Dermis microvascular lymphatic vessel endothelial cell (primary cell): ENCODE data around the gene NUCB2. TPM values are rescaled to one million over a fixed set of nuclear protein-coding genes. Genes with fewer than 3 reads are reported as not detected.
"Not testable (repeated sequence)": the region's sequence is repeated elsewhere in the genome, so short reads cannot be mapped to it uniquely, and the experiment has no call there.

ENCODE experiments used
- DNase-seq, 2 donors: peaks; one replicate each; pipeline versions ENCODE4 v3.0.0 to v3.0.0-alpha.2; 2010; ENCODE audit warnings: low read depth in 2 of 2
- total RNA-seq: library from RNA; depleted of rRNA; stranded (reverse); fragments of >200 nt; gene quantifications from 2 replicates; pipeline ENCODE4 v1.2.1, GENCODE V29; 2014

The NUCB2 gene
- total RNA-seq, 1 donor from 2014 or later, result 38.8 TPM

DNA sequence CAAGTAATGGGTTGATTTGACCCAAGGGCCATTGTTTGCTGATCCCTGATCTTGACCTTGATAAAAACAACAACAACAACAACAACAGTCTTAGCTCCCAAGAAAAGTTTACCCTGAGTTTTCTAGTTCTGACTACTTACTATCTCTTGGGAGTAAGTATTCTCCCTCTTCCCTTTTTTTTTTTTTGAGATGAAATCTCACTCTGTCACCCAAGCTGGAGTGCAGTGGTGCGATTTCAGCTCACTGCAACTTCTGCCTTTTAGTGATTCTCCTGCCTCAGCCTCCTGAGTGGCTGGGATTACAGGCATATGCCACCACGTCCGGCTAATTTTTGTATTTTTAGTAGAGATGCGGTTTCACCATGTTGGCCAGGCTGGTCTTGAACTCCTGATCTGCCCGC, 8.0 kb upstream of the NUCB2 start:
- not testable (repeated sequence) for DNase-seq

DNA sequence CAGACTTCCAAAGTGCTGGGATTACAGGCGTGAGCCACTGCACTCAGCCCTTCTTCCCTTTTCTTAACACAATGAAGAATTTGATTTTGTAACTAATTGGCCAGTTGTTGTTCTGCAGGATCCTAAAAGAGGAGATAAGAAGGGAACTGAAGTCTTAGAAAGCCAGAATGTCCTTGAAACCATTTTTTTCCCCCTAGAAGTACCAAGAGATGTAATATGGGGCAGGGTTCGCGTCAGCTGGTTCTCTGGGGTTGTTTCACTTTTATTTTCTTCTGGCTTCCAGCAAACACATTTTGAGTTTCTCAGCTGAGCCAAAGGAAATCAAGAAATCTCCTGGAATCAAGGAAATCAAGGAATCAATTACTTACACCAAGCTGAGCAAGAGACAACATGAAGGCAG, 7.6 kb upstream of the NUCB2 start:
- no peak for DNase-seq

DNA sequence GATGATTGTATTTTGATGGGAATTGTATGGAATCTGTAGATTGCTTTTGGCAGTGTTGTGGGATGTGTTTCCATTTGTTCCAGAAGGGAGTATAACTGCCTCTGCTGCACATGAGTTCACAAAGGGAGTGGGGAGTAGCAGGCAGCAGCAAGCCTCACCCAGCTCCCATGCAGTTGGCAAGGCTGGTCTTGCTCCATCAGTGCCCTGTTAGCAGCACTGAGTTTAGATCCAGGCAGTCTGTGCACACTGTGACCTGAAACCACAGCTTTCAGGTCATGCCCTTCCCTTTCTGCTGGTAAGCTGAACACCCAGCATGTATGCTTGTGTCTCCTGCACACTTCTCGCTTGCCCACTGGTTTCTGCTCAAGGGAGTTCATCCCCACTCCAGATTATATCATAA, 3.7 kb upstream of the NUCB2 start:
- no peak for DNase-seq

DNA sequence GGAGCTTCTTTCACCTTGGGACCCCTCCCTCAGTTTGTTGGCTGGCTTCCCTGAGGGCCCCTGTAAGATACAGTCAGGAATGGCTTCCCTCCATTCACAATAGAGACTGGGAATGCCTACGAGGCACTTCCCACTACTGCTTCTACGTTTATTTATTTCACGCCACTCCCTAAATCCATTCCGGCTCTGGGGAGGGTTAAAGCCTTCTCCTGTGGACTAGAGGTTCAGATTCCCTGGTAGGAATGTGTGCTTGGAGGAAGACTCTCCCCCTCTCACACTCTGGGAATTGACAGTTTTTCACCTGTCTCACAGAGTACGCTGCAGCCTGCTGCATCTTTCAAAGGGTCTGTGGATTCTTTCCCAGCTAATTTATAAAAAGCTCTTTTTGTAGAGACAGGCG, 3.3 kb upstream of the NUCB2 start:
- DNase-seq, result no peak

DNA sequence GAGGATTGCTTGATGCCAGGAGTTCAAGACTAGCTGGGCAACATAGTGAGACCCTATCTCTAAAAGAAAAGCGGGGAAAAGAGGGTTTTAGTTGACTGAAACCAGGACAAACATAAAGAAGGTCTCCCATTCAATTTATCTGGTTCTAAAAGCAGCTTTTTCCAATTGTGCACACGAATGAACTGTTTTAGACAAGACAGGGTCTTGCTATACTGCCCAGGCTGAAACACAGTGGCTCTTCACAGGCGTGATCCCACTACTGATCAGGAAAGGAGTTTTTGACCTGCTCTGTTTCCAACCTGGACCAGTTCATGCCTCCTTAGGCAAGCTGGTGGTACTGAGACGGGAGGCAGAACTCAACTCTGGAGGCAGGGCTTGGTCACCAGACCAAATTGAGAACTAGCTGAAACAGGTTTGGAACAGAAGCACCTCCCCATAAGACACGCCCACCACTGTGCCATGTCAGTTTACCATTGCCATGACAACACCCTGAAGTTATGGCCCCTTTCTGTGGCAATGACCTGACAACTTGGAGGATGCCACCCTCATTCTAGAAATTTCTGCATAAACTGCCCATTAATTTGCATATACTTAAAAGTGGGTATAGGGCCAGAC, 2.8 kb upstream of the NUCB2 start:
- DNase-seq, result no peak

GRCh38 chr11:17275400-17276235, 921 bp upstream of the NUCB2 start:
- peak in 1 of 2 donors; percentile 17 for DNase-seq

DNA sequence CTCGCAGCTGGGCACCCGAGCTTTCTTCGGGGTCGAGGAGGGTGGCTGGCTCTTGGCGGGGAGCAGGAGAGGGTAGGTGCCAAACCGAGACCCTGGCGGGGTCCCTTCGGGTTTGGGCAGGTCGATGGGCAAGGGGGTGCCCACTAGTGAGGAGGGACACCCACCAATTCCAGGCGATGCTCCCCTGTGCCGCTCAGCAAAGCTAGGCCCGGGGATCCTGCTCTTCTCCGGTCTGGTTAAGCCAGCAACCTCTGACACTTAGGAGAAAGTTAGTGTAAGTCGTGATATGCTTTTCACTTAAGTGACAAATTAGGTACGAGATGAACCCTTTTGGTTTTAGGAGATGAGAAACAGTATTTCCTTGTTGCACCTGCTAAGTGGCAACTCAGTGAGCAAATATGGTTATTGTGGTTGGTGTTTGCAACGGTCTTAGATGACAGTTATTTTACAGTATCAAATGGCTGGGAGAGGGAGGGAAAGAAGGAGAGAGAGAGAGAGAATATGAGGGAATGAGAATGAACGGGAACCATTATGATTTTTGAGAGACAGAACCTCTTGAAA, 565 bp downstream of the NUCB2 start:
- peak in 1 of 2 donors; percentile 36 for DNase-seq

GRCh38 chr11:17280494-17281127, 4.1 kb downstream of the NUCB2 start:
- DNase-seq, result no peak

GRCh38 chr11:17286332-17286731, 9.8 kb downstream of the NUCB2 start:
- DNase-seq, result no peak

DNA sequence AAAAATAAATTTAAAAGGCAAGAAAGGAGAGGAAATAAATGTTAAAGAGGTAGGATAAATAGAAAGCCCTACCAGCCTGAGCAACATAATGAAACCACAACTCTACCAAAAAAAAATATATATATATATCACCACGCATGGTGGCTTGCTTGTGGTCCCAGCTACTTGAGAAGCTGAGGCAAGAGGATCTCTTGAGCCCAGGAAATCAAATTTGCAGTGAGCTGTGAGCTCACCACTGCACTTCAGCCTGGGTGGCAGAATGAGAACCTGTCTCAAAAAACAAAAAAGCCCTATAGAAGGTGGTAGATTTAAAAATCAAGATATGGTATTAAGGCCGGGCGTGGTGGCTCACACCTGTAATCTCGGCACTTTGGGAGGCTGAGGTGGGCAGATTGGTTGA, 10.5 kb downstream of the NUCB2 start:
- no peak for DNase-seq

DNA sequence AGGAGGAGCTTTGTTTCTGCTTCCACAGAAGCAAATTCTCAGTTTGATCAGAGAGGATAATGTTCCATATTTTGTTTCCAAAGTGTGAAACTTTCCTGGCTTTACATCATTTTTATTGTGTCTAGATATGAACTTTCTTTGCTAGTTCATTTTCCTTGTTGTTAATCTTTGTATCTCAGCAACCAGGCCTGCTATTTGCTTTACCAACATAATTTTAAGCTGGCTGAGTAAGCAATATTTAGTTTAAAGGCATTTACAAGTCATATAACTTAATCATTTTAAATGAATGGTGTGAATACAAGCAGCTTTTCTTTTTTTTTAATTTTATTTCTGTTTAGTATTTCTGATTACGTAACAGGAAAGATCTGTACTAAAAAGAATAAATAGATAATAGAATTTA, 15.2 kb downstream of the NUCB2 start:
- DNase-seq, result no peak

GRCh38 chr11:17293311-17293710, 16.8 kb downstream of the NUCB2 start:
- DNase-seq, result no peak

DNA sequence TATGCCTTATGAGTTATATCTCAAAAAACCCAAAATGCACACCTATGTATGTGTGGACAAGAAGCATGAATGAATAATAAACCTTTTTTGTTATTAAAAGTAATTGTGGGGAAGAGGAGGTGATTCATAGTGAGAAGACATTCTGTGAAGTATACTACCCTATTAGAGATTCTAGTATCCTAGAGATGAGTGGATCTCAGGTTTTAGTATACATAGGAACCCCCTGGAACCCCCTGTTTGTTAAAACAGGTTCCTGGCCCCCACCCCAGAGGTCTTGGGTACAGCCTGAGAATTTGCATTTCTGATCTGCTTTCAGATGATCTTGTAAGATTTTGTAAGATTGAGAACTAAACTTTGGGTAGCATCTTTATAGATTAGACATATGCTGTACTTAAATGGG, 17.5 kb downstream of the NUCB2 start:
- DNase-seq, result no peak

GRCh38 chr11:17296852-17297559, 20.5 kb downstream of the NUCB2 start:
- no peak for DNase-seq

DNA sequence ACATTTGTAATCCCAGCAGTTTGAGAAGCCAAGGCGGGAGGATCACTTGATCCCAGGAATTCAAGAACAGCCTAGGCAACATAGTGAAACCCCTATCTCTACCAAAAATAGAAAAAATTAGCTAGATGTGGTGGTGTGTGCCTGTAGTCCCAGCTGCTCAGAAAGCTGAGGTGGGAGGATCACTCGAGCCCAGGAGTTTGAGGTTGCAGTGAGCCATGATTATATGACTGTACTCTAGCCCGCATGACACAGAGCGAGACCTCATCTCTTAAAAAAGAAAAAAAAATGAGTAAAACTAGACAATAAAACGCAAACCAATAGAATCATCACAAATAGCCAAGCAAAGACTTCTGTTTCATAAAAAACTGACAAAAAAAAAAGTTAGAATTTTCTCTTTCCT, 21.8 kb downstream of the NUCB2 start:
- DNase-seq, result no peak

- no peak for DNase-seq
Measured at GRCh38 chr11:17300372-17300771, 23.8 kb downstream of the NUCB2 start.

GRCh38 chr11:17313349-17314231, 37.1 kb downstream of the NUCB2 start:
- DNase-seq, result no peak

DNA sequence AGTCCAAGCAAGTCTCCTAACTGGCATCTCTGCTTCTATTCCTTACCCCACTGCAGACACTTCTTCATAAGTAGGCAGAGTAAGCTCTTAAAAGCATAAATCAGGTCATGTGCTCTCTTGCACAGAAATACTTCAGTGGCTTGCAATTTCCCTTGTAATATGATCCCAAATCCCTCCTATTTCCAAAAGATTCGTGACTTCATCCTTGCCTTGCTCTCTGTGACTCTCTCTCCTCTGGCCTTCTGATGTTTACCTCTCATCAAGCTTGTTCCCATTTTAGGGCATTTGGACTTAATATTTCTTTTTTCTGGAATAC, 37.7 kb downstream of the NUCB2 start:
- peak in 1 of 2 donors; percentile 41 for DNase-seq

- DNase-seq, result no peak
Measured at GRCh38 chr11:17314904-17315426, 38.4 kb downstream of the NUCB2 start.

GRCh38 chr11:17328871-17329494, 52.4 kb downstream of the NUCB2 start:
- DNase-seq, result no peak
